Posterior cingulate gyrus (tissue), 11 donors: ENCODE results near the gene RNU1-3.
"Not testable (repeated sequence)": the region's sequence is repeated elsewhere in the genome, so short reads cannot be mapped to it uniquely, and the experiment has no call there.

Experiments used
- DNase-seq, 10 donors: peaks; one replicate each; pipeline versions ENCODE4 v3.0.0 to v3.0.0-alpha.2; 2020 to 2021; ENCODE audit warnings: mixed read lengths in 3 of 10
- intact Hi-C: fragments of 100-400 bp; cut with DNase I; formaldehyde crosslinking; loops from one replicate; pipeline ENCODE4 v1.15.1; 2023

Gene RNU1-3

GRCh38 chr1:16665836-16666235, 912 bp downstream of the RNU1-3 start:
- DNase-seq, intact Hi-C loops: not testable (repeated sequence)

- intact Hi-C loops, DNase-seq: not testable (repeated sequence)
Observed at GRCh38 chr1:16658234-16658633, 8.5 kb downstream of the RNU1-3 start.

GRCh38 chr1:16656981-16657683, 9.6 kb downstream of the RNU1-3 start:
- intact Hi-C loops, DNase-seq: not testable (repeated sequence)

- intact Hi-C loops, DNase-seq: not testable (repeated sequence)
Observed at GRCh38 chr1:16656574-16656973, 10.2 kb downstream of the RNU1-3 start.

- DNase-seq, intact Hi-C loops: not testable (repeated sequence)
Observed at GRCh38 chr1:16651560-16651959, 15.2 kb downstream of the RNU1-3 start.

GRCh38 chr1:16649960-16650359, 16.8 kb downstream of the RNU1-3 start:
- DNase-seq = peak in 3 of 10 donors; percentile 43 to 80 (median 76)
- intact Hi-C loops = not testable (repeated sequence)

- DNase-seq = peak in 6 of 10 donors; percentile 7 to 81 (median 35)
- intact Hi-C loops = not testable (repeated sequence)
Observed at GRCh38 chr1:16649390-16649789, 17.4 kb downstream of the RNU1-3 start.

- intact Hi-C loops = not testable (repeated sequence)
- DNase-seq = peak in 5 of 10 donors; percentile 6 to 53 (median 50)
Observed at GRCh38 chr1:16648756-16649155, 18.0 kb downstream of the RNU1-3 start.

- peak in 5 of 10 donors; percentile 6 to 78 (median 31) for DNase-seq
- intact Hi-C loops = not testable (repeated sequence)
Observed at GRCh38 chr1:16648250-16648649, 18.5 kb downstream of the RNU1-3 start.

GRCh38 chr1:16647179-16648176, 19.3 kb downstream of the RNU1-3 start:
- intact Hi-C loops = not testable (repeated sequence)
- peak in 5 of 10 donors; percentile 8 to 62 (median 13) for DNase-seq

GRCh38 chr1:16646716-16647115, 20.0 kb downstream of the RNU1-3 start:
- DNase-seq = peak in 1 of 10 donors; percentile 48
- intact Hi-C loops = not testable (repeated sequence)

- DNase-seq = peak in 7 of 10 donors; percentile 6 to 88 (median 23)
- intact Hi-C loops = not testable (repeated sequence)
Observed at GRCh38 chr1:16646061-16646664, 20.6 kb downstream of the RNU1-3 start.

- DNase-seq = peak in 9 of 10 donors; percentile 2 to 91 (median 25)
- intact Hi-C loops = not testable (repeated sequence)
Observed at GRCh38 chr1:16645271-16646060, 21.3 kb downstream of the RNU1-3 start.

GRCh38 chr1:16644482-16645270, 22.1 kb downstream of the RNU1-3 start:
- DNase-seq = peak; percentile 94 to 100 (median 100)
- intact Hi-C loops = not testable (repeated sequence)

- no peak for DNase-seq
- intact Hi-C loops = no loop called here
Observed at GRCh38 chr1:16644193-16644481, 22.6 kb downstream of the RNU1-3 start.

GRCh38 chr1:16643476-16644192, 23.1 kb downstream of the RNU1-3 start:
- intact Hi-C loops = not testable (repeated sequence)
- peak in 9 of 10 donors; percentile 3 to 90 (median 27) for DNase-seq

- peak in 8 of 10 donors; percentile 9 to 91 (median 28) for DNase-seq
- intact Hi-C loops = not testable (repeated sequence)
Observed at GRCh38 chr1:16643001-16643411, 23.7 kb downstream of the RNU1-3 start.
